IMR-90 (cell line): ENCODE results near the gene OPRM1.

ENCODE experiments used
- POLR2A ChIP-seq: IDR thresholded peaks from 2 replicates; pipeline ENCODE4 v1.6.1; 2012; ENCODE audit warnings: mild to moderate bottlenecking, low read depth, low read length
- SMC3 ChIP-seq: fragments of 150-350 bp; IDR thresholded peaks from 2 replicates; pipeline ENCODE4 v1.6.1; 2016; ENCODE audit warnings: low read depth, mild to moderate bottlenecking, antibody characterized with exemption, low read length, moderate library complexity
- TF ChIP-seq, protein P1 (sequence below): conservative IDR thresholded peaks from 2 replicates; pipeline ENCODE4 v1.5.1; 2012; ENCODE audit warnings: mild to moderate bottlenecking, low read depth, low read length, improper control_type of control experiment

GRCh38 chr6:154159126-154159525, 120.1 kb downstream of the OPRM1 start:
- TF ChIP-seq, protein P1, sequence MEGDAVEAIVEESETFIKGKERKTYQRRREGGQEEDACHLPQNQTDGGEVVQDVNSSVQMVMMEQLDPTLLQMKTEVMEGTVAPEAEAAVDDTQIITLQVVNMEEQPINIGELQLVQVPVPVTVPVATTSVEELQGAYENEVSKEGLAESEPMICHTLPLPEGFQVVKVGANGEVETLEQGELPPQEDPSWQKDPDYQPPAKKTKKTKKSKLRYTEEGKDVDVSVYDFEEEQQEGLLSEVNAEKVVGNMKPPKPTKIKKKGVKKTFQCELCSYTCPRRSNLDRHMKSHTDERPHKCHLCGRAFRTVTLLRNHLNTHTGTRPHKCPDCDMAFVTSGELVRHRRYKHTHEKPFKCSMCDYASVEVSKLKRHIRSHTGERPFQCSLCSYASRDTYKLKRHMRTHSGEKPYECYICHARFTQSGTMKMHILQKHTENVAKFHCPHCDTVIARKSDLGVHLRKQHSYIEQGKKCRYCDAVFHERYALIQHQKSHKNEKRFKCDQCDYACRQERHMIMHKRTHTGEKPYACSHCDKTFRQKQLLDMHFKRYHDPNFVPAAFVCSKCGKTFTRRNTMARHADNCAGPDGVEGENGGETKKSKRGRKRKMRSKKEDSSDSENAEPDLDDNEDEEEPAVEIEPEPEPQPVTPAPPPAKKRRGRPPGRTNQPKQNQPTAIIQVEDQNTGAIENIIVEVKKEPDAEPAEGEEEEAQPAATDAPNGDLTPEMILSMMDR: no peak
- TF ChIP-seq POLR2A: no peak
- TF ChIP-seq SMC3: no peak
